ENCODE measurements around the gene CD4.

DNA sequence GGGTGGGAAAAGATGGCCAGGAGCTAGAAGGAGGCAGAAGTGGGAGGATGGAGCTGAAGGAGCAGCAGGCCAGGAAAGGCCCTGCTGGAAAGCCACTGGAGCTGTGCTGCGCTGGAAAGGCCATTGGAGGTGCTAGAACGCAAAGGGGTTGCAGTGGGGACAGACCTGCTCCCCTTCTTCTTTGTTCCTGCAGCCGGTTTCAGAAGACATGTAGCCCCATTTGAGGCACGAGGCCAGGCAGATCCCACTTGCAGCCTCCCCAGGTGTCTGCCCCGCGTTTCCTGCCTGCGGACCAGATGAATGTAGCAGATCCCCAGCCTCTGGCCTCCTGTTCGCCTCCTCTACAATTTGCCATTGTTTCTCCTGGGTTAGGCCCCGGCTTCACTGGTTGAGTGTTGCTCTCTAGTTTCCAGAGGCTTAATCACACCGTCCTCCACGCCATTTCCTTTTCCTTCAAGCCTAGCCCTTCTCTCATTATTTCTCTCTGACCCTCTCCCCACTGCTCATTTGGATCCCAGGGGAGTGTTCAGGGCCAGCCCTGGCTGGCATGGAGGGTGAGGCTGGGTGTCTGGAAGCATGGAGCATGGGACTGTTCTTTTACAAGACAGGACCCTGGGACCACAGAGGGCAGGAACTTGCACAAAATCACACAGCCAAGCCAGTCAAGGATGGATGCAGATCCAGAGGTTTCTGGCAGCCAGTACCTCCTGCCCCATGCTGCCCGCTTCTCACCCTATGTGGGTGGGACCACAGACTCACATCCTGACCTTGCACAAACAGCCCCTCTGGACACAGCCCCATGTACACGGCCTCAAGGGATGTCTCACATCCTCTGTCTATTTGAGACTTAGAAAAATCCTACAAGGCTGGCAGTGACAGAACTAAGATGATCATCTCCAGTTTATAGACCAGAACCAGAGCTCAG lies 30.0 kb downstream of the CD4 start:
- no peak for TF ChIP-seq EZH2 (IDR thresholded peaks at IDR 0.05)
- TF ChIP-seq POLR2A (IDR thresholded peaks at IDR 0.05; ENCODE audit: borderline replicate concordance, extremely low read depth, insufficient read depth, insufficient read length), result peak; percentile 16
- no peak for TF ChIP-seq TCF7L2 (IDR thresholded peaks at IDR 0.05; ENCODE audit: borderline replicate concordance, extremely low read depth, insufficient read depth, insufficient read length)
